HepG2 (cell line): ENCODE results near the gene RRP9. TPM values are rescaled to one million over a fixed set of nuclear protein-coding genes. Genes with fewer than 3 reads are reported as not detected.
A peak's percentile ranks its signal among the peaks of the same experiment; 100 is the strongest.

Source experiments
- ATAC-seq: fragments of 200-7000 bp; cut with Tn5 transposase; 3 replicates; pipeline ENCODE4 v1.9.1; 2020; ENCODE audit warnings: mild to moderate bottlenecking, moderate library complexity
- BruUV-seq: library from RNA; stranded (reverse); fragments of 400-500 nt; replicated peaks from 2 replicates; lab custom pipeline; 2021; lab: Mats Ljungman, UMichigan
- CTCF ChIA-PET: fragments of 300-600 bp; formaldehyde crosslinking; extraction: SDS; loops from one replicate; lab custom pipeline; 2021; ENCODE audit warnings: low total read pairs, inconsistent platforms, low intra/inter-chr PET ratio; lab: Yijun Ruan, JAX
- POLR2A ChIA-PET: fragments of 350-600 bp; sonication (Branson Sonifier 250); formaldehyde crosslinking; loops from one replicate; lab custom pipeline; 2020; ENCODE audit warnings: antibody characterized with exemption, inconsistent platforms; lab: Yijun Ruan, JAX
- DNase-seq: peaks from one replicate; pipeline ENCODE4 v3.0.0-alpha.2; 2015; ENCODE audit warnings: low spot score
- FAIRE-seq: peaks from 3 replicates; lab custom pipeline; 2011; peaks lifted over from hg19 to GRCh38; lab: Jason Lieb, UNC
- H2AFZ ChIP-seq: one replicate; pipeline ENCODE4 v1.6.1; 2011; ENCODE audit warnings: low read length, inconsistent platforms
- H3K27ac ChIP-seq: fragments of 300-600 bp; 3 replicates; pipeline ENCODE4 v1.8.0; 2011; ENCODE audit warnings: mixed run types, mild to moderate bottlenecking, mixed read lengths, low read length, inconsistent platforms; ENCODE audit not compliant: insufficient read depth; ENCODE audit errors: extremely low read length
- H3K27me3 ChIP-seq, 2 experiments: fragments of 200-600 bp in 1 of 2; 2 replicates in 1 of 2; 3 replicates in 1 of 2; pipeline versions ENCODE4 v1.6.0 to v1.8.0; 2011; ENCODE audit warnings: low read length in 2 of 2, mild to moderate bottlenecking in 2 of 2, moderate library complexity in 2 of 2, inconsistent platforms in 1 of 2; ENCODE audit not compliant: insufficient read depth in 2 of 2, control insufficient read depth in 1 of 2
- H3K36me3 ChIP-seq, 2 experiments: fragments of 200-600 bp in 1 of 2; replicated peaks in 1 of 2; 2 replicates in 1 of 2; 3 replicates in 1 of 2; pipeline versions ENCODE4 v1.5.1 to v1.8.0; 2011; ENCODE audit warnings: low read length in 2 of 2, inconsistent platforms in 1 of 2; ENCODE audit not compliant: insufficient read depth in 2 of 2, control insufficient read depth in 1 of 2
- H3K4me1 ChIP-seq: 2 replicates; pipeline ENCODE4 v1.5.1; 2012; ENCODE audit warnings: low read length, inconsistent platforms; ENCODE audit not compliant: insufficient read depth
- H3K4me2 ChIP-seq: 2 replicates; pipeline ENCODE4 v1.6.0; 2011; ENCODE audit warnings: low read depth, low read length, inconsistent platforms
- H3K4me3 ChIP-seq, 3 experiments: fragments of 200-600 bp in 1 of 3; sonication (generic), shearing (Covaris generic) in 1 of 3; replicated peaks in 1 of 3; 2 replicates each; pipeline ENCODE4 v1.5.1; 2011 to 2016; ENCODE audit warnings: low read length in 3 of 3, inconsistent platforms in 2 of 3, low read depth in 2 of 3, mild to moderate bottlenecking in 2 of 3, control low read depth in 1 of 3, mixed read lengths in 1 of 3; ENCODE audit not compliant: insufficient read depth in 1 of 3
- H3K79me2 ChIP-seq: one replicate; pipeline ENCODE4 v1.6.1; 2011; ENCODE audit warnings: low read length, inconsistent platforms; ENCODE audit not compliant: insufficient read depth
- H3K9ac ChIP-seq: 2 replicates; pipeline ENCODE4 v1.6.0; 2011; ENCODE audit warnings: mild to moderate bottlenecking, low read depth, low read length, inconsistent platforms; ENCODE audit not compliant: insufficient read depth
- H3K9me3 ChIP-seq: 2 replicates; pipeline ENCODE4 v1.5.1; 2012; ENCODE audit warnings: mild to moderate bottlenecking, low read length
- H4K20me1 ChIP-seq: 2 replicates; pipeline ENCODE4 v1.6.0; 2011; ENCODE audit warnings: inconsistent platforms, mild to moderate bottlenecking, low read length, moderate library complexity; ENCODE audit not compliant: insufficient read depth
- AGO2 ChIP-seq: fragments of 200-400 bp; formaldehyde crosslinking; optimal IDR thresholded peaks from 2 replicates; pipeline ENCODE3; 2017; ENCODE audit warnings: mild to moderate bottlenecking, low read depth, low read length, moderate library complexity
- KAT2B ChIP-seq: fragments of 150-350 bp; IDR thresholded peaks from 2 replicates; pipeline ENCODE4 v1.6.1; 2014; ENCODE audit warnings: low read depth, low read length, borderline replicate concordance
- REL ChIP-seq: sonication (generic); formaldehyde crosslinking; conservative IDR thresholded peaks from 2 replicates; pipeline ENCODE4 v1.8.0; 2022; ENCODE audit warnings: mild to moderate bottlenecking, missing genetic modification reagents, moderate library complexity
- ZKSCAN1 ChIP-seq: fragments of 150-350 bp; IDR thresholded peaks from 2 replicates; pipeline ENCODE4 v1.6.1; 2014; ENCODE audit warnings: low read length
- ZNF496 ChIP-seq: sonication (generic); formaldehyde crosslinking; IDR thresholded peaks from 2 replicates; pipeline ENCODE4 v1.8.1; 2023; ENCODE audit warnings: mild to moderate bottlenecking, moderate library complexity, missing genetic modification reagents; ENCODE audit not compliant: insufficient replicate concordance
- ZNF883 ChIP-seq: sonication (generic); formaldehyde crosslinking; IDR thresholded peaks from 2 replicates; pipeline ENCODE4 v1.5.1; 2020; ENCODE audit warnings: mild to moderate bottlenecking, missing genetic modification reagents; ENCODE audit errors: not compliant biosample characterization
- WGBS: methylation state at CpG from one replicate; pipeline ENCODE4 v1.1.6; 2017; ENCODE audit warnings: low lambda C conversion rate; 5-methylcytosine and 5-hydroxymethylcytosine counted together
- in situ Hi-C: cut with HindIII; loops from 2 replicates; pipeline ENCODE4 v1.10.0; 2017; ENCODE audit warnings: low pct_unique_long_range_greater_than_20kb; ENCODE audit not compliant: extremely low pct_ligation_motif_present
- intact Hi-C: fragments of 100-400 bp; cut with micrococcal nuclease; formaldehyde crosslinking; loops from one replicate; pipeline ENCODE4 v1.10.0; 2022; ENCODE audit not compliant: unreplicated experiment
- polyA plus RNA-seq, 8 experiments: library from polyadenylated mRNA; depleted of rRNA in 3 of 8; stranded (reverse) in 7 of 8; unstranded in 1 of 8; fragments of >200 nt; fragmentation: Illumina TruSeq in 4 of 8; extraction: Trizol in 4 of 8; gene quantifications; 2 replicates each; pipeline versions ENCODE4 v1.2.1 to v1.2.3, GENCODE V29; 2011 to 2016; ENCODE audit warnings: low read depth in 4 of 8, missing spikeins in 1 of 8, mixed read lengths in 1 of 8; ENCODE audit not compliant: insufficient read depth in 1 of 8
- total RNA-seq, 5 experiments: library from RNA; depleted of rRNA; stranded (reverse); fragments of >200 nt; fragmentation: Illumina TruSeq; extraction: Trizol; gene quantifications; 2 replicates each; pipeline ENCODE4 v1.2.3, GENCODE V29; 2016; ENCODE audit warnings: low read depth in 1 of 5
- TF ChIP-seq, protein P1 (sequence below): sonication (generic); formaldehyde crosslinking; conservative IDR thresholded peaks from 2 replicates; pipeline ENCODE4 v1.4.0; 2020; ENCODE audit warnings: missing genetic modification reagents

Gene RRP9
- total and polyA plus RNA-seq, 2 of the 13 experiments (the other 11 are each of a cell fraction or from before 2014, with no cell fraction given): 14.8 to 44.0 TPM

DNA sequence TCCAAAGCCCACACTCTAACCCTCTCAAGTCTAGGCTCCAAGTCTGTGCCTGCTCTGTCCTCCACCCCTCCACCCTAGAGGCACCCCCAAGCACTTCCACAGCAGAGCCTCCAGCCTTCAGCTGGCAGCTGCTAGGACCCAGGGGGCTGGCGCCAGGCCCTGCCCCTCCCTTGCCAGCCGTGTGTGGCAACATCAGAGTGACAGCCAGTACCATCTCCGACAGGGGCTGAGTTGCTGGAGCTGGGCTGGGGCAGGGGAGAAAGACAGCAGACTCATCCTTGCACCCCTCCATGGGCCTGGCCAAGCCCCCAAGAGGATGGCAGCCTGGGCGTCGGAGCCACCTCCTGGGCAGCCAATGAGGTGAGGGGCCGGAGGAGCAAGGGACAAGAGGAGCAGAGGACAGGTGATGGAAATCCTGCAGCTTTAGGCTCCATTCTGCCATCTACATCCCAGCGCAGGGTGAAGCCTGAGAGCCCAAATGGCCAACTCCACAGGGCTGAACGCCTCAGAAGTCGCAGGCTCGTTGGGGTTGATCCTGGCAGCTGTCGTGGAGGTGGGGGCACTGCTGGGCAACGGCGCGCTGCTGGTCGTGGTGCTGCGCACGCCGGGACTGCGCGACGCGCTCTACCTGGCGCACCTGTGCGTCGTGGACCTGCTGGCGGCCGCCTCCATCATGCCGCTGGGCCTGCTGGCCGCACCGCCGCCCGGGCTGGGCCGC, 13.6 kb upstream of the RRP9 start, which contains the start of gene GPR62:
Gene GPR62, plus strand, starts transcription at position 207 of the 718 bp plus-strand sequence. Its CDS starts 272 bp downstream, at position 479.
- H3K4me3 ChIP-seq: no peak within 1 kb of the TSS
- CTCF ChIA-PET: no interaction called here
- H3K9me3 ChIP-seq: no peaks in the 10 kb centered on the region
- ATAC-seq: no peak; the same call in 2 of the 3 replicates
- H3K9ac ChIP-seq: no peak within 1 kb of the TSS
- H3K4me2 ChIP-seq: no peak within 1 kb of the TSS
- no peaks in the 10 kb centered on the region for H3K27me3 ChIP-seq
- no peak within 1 kb of the TSS for H3K27ac ChIP-seq
- BruUV-seq: no TSS peak
- POLR2A ChIA-PET: interaction anchor here (2.0 kb wide), 1 partner anchor 12 kb away, joined by 5 read pairs; no protein-coding TSS in a partner anchor
- 97% methylated on average over 19 of the region's 33 CpGs for WGBS
- in situ Hi-C loops (no loop called here), intact Hi-C loops (no loop called here)
- TF ChIP-seq, protein P1, sequence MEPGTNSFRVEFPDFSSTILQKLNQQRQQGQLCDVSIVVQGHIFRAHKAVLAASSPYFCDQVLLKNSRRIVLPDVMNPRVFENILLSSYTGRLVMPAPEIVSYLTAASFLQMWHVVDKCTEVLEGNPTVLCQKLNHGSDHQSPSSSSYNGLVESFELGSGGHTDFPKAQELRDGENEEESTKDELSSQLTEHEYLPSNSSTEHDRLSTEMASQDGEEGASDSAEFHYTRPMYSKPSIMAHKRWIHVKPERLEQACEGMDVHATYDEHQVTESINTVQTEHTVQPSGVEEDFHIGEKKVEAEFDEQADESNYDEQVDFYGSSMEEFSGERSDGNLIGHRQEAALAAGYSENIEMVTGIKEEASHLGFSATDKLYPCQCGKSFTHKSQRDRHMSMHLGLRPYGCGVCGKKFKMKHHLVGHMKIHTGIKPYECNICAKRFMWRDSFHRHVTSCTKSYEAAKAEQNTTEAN: no peak
- TF ChIP-seq ZNF883 (CRISPR knock-in tag) (no peak), KAT2B (no peak), AGO2 (peak; percentile 52), REL (CRISPR knock-in tag) (no peak)
- no peak within 1 kb of the TSS for H2AFZ ChIP-seq
- H3K4me1 ChIP-seq: peaks cover 17% of the 10 kb centered on the region
- DNase-seq: no peak
- FAIRE-seq: no peak
- no peaks in the 10 kb centered on the region for H3K79me2 ChIP-seq
- peaks cover 3 to 18% of the 10 kb centered on the region in 2 experiments; a peak in 4 of 5 replicates for H3K36me3 ChIP-seq
- no peaks in the 10 kb centered on the region for H4K20me1 ChIP-seq

DNA sequence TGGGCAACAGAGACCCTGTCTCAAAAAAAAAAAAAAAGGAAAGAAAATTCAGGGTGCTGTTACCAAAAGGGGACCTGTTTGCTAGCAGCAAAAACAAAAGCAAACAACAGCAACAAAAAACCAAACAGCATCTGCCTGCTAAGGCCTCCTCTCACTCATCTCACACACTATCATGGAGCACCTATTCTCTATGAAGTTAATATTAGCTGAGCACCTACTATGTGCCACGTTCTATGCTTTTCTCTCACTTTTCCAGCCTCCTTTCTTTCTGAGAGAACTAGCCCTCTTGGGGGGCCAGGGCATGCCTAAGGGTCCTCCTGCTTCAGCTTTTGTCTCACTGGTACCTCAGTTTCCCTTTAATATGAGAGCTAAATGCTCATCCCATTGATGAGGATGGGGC, 13.0 kb upstream of the RRP9 start:
- FAIRE-seq (no peak), DNase-seq (no peak), ATAC-seq (no peak)
- Histone ChIP-seq H3K4me2 (no peak overlapping the region), H2AFZ (no peak overlapping the region), H3K27me3 (no peaks in the 10 kb centered on the region), H3K27ac (no peak overlapping the region), H3K9ac (no peak overlapping the region), H4K20me1 (no peaks in the 10 kb centered on the region), H3K4me3 (no peak overlapping the region), H3K9me3 (no peaks in the 10 kb centered on the region), H3K4me1 (peaks cover 20% of the 10 kb centered on the region), H3K36me3 (peaks cover 2 to 12% of the 10 kb centered on the region in 2 experiments; a peak in 4 of 5 replicates), H3K79me2 (no peaks in the 10 kb centered on the region)
- CTCF ChIA-PET: no interaction called here
- 4% methylated on average over 1 of the region's 1 CpG for WGBS
- in situ Hi-C loops: no loop called here
- no TSS peak for BruUV-seq
- intact Hi-C loops: no loop called here
- POLR2A ChIA-PET: interaction anchor here (2.0 kb wide), 1 partner anchor 12 kb away, joined by 5 read pairs; no protein-coding TSS in a partner anchor
- TF ChIP-seq ZNF496 (CRISPR knock-in tag): no peak
- TF ChIP-seq ZKSCAN1: peak; percentile 55; the same call in 1 of the 2 replicates
